WTC11 (cell line): ENCODE data around the gene CYP27B1. TPM values are rescaled to one million over a fixed set of nuclear protein-coding genes. Genes with fewer than 3 reads are reported as not detected.

Source experiments
- ATAC-seq: fragments of 200-7000 bp; cut with Tn5 transposase; 2 replicates; pipeline ENCODE4 v1.10.0; 2021; ENCODE audit warnings: mild to moderate bottlenecking, moderate library complexity
- CTCF ChIA-PET: fragments of 300-600 bp; sonication (Branson Sonifier 250); formaldehyde crosslinking; loops from one replicate; lab custom pipeline; 2021; ENCODE audit warnings: antibody characterized with exemption; lab: Charles Lee
- POLR2A ChIA-PET: fragments of 350-600 bp; sonication (Branson Sonifier 250); formaldehyde crosslinking; loops from one replicate; lab custom pipeline; 2021; ENCODE audit warnings: antibody characterized with exemption; lab: Charles Lee
- DNase-seq: peaks from one replicate; pipeline ENCODE4 v3.0.0; 2021; ENCODE audit warnings: low spot score
- H3K27ac Mint-ChIP-seq: 2 replicates; pipeline ENCODE4 v1.8.0; 2021; ENCODE audit warnings: mixed read lengths
- H3K27me3 Mint-ChIP-seq: 2 replicates; pipeline ENCODE4 v1.8.0; 2021; ENCODE audit warnings: low read depth, mild to moderate bottlenecking, moderate library complexity, mixed read lengths
- H3K36me3 Mint-ChIP-seq: 2 replicates; pipeline ENCODE4 v1.8.0; 2021; ENCODE audit warnings: mixed read lengths
- H3K4me1 Mint-ChIP-seq: 2 replicates; pipeline ENCODE4 v1.8.0; 2022; ENCODE audit warnings: mixed read lengths
- H3K4me3 Mint-ChIP-seq: 2 replicates; pipeline ENCODE4 v1.8.0; 2021; ENCODE audit warnings: mild to moderate bottlenecking, moderate library complexity, mixed read lengths
- H3K9me3 Mint-ChIP-seq: 2 replicates; pipeline ENCODE4 v1.8.0; 2021; ENCODE audit warnings: mixed read lengths
- ETV6 ChIP-seq: sonication (generic); formaldehyde crosslinking; IDR thresholded peaks from 2 replicates; pipeline ENCODE4 v1.8.1; 2022; ENCODE audit warnings: mild to moderate bottlenecking, missing genetic modification reagents
- JAZF1 ChIP-seq: fragments of 250-450 bp; sonication (Bioruptor Pico); IDR thresholded peaks from 2 replicates; pipeline ENCODE4 v1.9.0; 2021; ENCODE audit warnings: moderate library complexity, mild to moderate bottlenecking, inconsistent platforms
- OVOL2 ChIP-seq: fragments of 250-450 bp; sonication (Bioruptor Pico); IDR thresholded peaks from 2 replicates; pipeline ENCODE4 v1.9.0; 2021; ENCODE audit warnings: mild to moderate bottlenecking, borderline replicate concordance
- PRRX2 ChIP-seq: fragments of 250-450 bp; sonication (Bioruptor Pico); IDR thresholded peaks from 2 replicates; pipeline ENCODE4 v1.8.0; 2021; ENCODE audit warnings: mild to moderate bottlenecking
- RORB ChIP-seq: fragments of 250-450 bp; sonication (Bioruptor Pico); IDR thresholded peaks from 2 replicates; pipeline ENCODE4 v1.9.0; 2021; ENCODE audit warnings: mild to moderate bottlenecking
- SP1 ChIP-seq: sonication (generic); formaldehyde crosslinking; conservative IDR thresholded peaks from 2 replicates; pipeline ENCODE4 v1.8.1; 2022; ENCODE audit warnings: missing genetic modification reagents
- TEAD1 ChIP-seq: sonication (generic); formaldehyde crosslinking; IDR thresholded peaks from 2 replicates; pipeline ENCODE4 v1.8.0; 2022; ENCODE audit warnings: mild to moderate bottlenecking, missing genetic modification reagents
- TEAD4 ChIP-seq: sonication (generic); formaldehyde crosslinking; IDR thresholded peaks from 2 replicates; pipeline ENCODE4 v1.8.0; 2022; ENCODE audit warnings: mild to moderate bottlenecking, missing genetic modification reagents
- ZNF121 ChIP-seq: sonication (generic); formaldehyde crosslinking; IDR thresholded peaks from 2 replicates; pipeline ENCODE4 v1.8.0; 2023; ENCODE audit warnings: missing genetic modification reagents
- total RNA-seq: library from RNA; stranded (reverse); gene quantifications from 3 replicates; pipeline ENCODE4 v1.2.3, GENCODE V29; 2021
- TF ChIP-seq, protein P1 (sequence below): fragments of 200-600 bp; IDR thresholded peaks from 2 replicates; pipeline ENCODE4 v1.8.0; 2022; ENCODE audit warnings: antibody characterized with exemption
- TF ChIP-seq, protein P2 (sequence below): sonication (generic); formaldehyde crosslinking; IDR thresholded peaks from 2 replicates; pipeline ENCODE4 v1.8.0; 2022; ENCODE audit warnings: mild to moderate bottlenecking, missing genetic modification reagents
- TF ChIP-seq, protein P3 (sequence below): sonication (generic); formaldehyde crosslinking; IDR thresholded peaks from 2 replicates; pipeline ENCODE4 v1.8.0; 2022; ENCODE audit warnings: mild to moderate bottlenecking, missing genetic modification reagents
- TF ChIP-seq, protein P4 (sequence below): sonication (generic); formaldehyde crosslinking; IDR thresholded peaks from 2 replicates; pipeline ENCODE4 v1.8.1; 2022; ENCODE audit warnings: mild to moderate bottlenecking, missing genetic modification reagents, moderate library complexity, borderline replicate concordance
- TF ChIP-seq, protein P5 (sequence below): sonication (generic); formaldehyde crosslinking; IDR thresholded peaks from 2 replicates; pipeline ENCODE4 v1.8.1; 2022; ENCODE audit warnings: low read depth, missing genetic modification reagents, borderline replicate concordance
- TF ChIP-seq, protein P6 (sequence below): sonication (generic); formaldehyde crosslinking; IDR thresholded peaks from 2 replicates; pipeline ENCODE4 v1.8.1; 2023; ENCODE audit warnings: mild to moderate bottlenecking, missing genetic modification reagents, borderline replicate concordance

CYP27B1 gene
- total RNA-seq, 1 experiment from 2014 or later, result 2.1 TPM

DNA sequence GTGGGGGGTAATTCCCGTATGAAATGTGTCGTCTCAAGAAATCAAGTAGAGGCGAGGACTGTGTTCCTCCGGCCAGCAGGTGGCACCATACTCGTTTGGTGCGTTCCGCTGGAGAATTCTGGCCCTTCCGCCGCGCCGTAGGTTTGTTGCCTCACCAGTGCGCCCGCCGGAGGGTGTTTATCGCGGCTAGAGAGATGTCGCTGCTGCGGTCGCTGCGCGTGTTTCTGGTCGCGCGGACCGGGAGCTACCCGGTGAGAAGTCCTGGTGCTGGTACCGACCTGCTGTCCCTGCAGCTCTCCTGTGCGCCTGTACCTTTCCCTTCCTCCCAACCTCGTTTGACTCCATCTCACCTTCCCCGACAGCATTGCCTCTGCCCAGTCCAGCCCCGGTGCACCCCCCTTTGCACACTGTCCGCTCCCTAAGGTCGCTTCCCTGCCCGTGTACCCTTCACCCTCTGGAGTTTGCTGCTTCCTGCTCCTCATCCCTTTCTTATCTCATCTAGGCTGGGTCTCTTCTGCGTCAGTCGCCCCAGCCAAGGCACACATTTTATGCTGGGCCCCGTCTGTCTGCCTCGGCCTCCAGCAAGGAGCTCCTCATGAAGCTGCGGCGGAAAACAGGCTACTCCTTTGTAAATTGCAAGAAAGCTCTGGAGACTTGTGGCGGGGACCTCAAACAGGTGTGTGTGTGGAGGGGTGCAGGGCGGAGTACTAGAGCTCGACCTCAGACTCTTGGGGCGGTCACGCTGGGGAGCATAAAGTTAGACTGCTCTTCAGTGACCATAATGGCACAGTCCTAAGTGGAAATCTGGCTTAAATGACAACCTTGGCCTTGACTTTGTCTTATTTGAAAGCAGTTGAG lies 16.0 kb upstream of the CYP27B1 start, which contains the start of gene TSFM (continued):
- TF ChIP-seq, protein P1, sequence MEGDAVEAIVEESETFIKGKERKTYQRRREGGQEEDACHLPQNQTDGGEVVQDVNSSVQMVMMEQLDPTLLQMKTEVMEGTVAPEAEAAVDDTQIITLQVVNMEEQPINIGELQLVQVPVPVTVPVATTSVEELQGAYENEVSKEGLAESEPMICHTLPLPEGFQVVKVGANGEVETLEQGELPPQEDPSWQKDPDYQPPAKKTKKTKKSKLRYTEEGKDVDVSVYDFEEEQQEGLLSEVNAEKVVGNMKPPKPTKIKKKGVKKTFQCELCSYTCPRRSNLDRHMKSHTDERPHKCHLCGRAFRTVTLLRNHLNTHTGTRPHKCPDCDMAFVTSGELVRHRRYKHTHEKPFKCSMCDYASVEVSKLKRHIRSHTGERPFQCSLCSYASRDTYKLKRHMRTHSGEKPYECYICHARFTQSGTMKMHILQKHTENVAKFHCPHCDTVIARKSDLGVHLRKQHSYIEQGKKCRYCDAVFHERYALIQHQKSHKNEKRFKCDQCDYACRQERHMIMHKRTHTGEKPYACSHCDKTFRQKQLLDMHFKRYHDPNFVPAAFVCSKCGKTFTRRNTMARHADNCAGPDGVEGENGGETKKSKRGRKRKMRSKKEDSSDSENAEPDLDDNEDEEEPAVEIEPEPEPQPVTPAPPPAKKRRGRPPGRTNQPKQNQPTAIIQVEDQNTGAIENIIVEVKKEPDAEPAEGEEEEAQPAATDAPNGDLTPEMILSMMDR, result peak; percentile 77
- TF ChIP-seq TEAD4 (CRISPR knock-in tag) (0 out of 2 replicates have a peak, but pooled peaks have one; percentile 46), ZNF121 (CRISPR knock-in tag) (no peak), SP1 (CRISPR knock-in tag) (peak; percentile 89), ETV6 (CRISPR knock-in tag) (peak; percentile 94), TEAD1 (CRISPR knock-in tag) (peak; percentile 86), JAZF1 (CRISPR knock-in tag) (no peak), RORB (CRISPR knock-in tag) (no peak), OVOL2 (CRISPR knock-in tag) (no peak)
- TF ChIP-seq, protein P2, sequence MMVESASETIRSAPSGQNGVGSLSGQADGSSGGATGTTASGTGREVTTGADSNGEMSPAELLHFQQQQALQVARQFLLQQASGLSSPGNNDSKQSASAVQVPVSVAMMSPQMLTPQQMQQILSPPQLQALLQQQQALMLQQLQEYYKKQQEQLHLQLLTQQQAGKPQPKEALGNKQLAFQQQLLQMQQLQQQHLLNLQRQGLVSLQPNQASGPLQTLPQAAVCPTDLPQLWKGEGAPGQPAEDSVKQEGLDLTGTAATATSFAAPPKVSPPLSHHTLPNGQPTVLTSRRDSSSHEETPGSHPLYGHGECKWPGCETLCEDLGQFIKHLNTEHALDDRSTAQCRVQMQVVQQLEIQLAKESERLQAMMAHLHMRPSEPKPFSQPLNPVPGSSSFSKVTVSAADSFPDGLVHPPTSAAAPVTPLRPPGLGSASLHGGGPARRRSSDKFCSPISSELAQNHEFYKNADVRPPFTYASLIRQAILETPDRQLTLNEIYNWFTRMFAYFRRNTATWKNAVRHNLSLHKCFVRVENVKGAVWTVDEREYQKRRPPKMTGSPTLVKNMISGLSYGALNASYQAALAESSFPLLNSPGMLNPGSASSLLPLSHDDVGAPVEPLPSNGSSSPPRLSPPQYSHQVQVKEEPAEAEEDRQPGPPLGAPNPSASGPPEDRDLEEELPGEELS (CRISPR knock-in tag), result peak; percentile 76; the same call in 1 of the 2 replicates
- TF ChIP-seq, protein P3, sequence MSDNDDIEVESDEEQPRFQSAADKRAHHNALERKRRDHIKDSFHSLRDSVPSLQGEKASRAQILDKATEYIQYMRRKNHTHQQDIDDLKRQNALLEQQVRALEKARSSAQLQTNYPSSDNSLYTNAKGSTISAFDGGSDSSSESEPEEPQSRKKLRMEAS (CRISPR knock-in tag), result peak; percentile 83
- TF ChIP-seq, protein P4, sequence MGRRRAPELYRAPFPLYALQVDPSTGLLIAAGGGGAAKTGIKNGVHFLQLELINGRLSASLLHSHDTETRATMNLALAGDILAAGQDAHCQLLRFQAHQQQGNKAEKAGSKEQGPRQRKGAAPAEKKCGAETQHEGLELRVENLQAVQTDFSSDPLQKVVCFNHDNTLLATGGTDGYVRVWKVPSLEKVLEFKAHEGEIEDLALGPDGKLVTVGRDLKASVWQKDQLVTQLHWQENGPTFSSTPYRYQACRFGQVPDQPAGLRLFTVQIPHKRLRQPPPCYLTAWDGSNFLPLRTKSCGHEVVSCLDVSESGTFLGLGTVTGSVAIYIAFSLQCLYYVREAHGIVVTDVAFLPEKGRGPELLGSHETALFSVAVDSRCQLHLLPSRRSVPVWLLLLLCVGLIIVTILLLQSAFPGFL (CRISPR knock-in tag), result 0 out of 2 replicates have a peak, but pooled peaks have one; percentile 24

DNA sequence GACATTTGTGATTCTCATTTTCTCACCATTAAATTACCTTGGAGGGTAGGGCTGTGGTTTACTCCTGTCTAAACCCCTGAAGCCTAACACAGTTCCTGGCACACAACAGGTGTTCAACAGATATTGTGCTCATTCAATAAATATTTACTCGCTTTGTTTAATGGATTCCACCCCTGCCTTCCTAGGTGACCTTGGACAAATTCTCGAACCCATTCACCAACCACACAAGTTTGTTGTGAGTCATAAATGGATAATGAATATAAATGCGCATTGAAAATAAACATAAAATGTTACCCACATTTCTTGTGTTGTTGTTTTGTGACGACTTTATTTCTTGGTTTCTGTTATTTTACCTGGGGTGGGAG lies 15.3 kb upstream of the CYP27B1 start:
- Mint-ChIP-seq H3K9me3 (no peaks in the 10 kb centered on the region), H3K27me3 (no peaks in the 10 kb centered on the region), H3K36me3 (peaks cover 22% of the 10 kb centered on the region), H3K4me3 (peak overlapping the region; percentile 100)
- CTCF ChIA-PET, result interaction anchor here (1.0 to 2.8 kb wide), 5 partner anchors 18 to 119 kb away, joined by 3 to 17 read pairs (median 3); no protein-coding TSS in a partner anchor
- no peak for DNase-seq
- POLR2A ChIA-PET, result interaction anchor here (0.9 kb wide), 1 partner anchor 55 kb away, joined by 4 read pairs; no protein-coding TSS in a partner anchor
- TF ChIP-seq, protein P5, sequence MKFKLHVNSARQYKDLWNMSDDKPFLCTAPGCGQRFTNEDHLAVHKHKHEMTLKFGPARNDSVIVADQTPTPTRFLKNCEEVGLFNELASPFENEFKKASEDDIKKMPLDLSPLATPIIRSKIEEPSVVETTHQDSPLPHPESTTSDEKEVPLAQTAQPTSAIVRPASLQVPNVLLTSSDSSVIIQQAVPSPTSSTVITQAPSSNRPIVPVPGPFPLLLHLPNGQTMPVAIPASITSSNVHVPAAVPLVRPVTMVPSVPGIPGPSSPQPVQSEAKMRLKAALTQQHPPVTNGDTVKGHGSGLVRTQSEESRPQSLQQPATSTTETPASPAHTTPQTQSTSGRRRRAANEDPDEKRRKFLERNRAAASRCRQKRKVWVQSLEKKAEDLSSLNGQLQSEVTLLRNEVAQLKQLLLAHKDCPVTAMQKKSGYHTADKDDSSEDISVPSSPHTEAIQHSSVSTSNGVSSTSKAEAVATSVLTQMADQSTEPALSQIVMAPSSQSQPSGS (CRISPR knock-in tag), result no peak
- TF ChIP-seq, protein P4 (CRISPR knock-in tag), result no peak
- TF ChIP-seq, protein P6, sequence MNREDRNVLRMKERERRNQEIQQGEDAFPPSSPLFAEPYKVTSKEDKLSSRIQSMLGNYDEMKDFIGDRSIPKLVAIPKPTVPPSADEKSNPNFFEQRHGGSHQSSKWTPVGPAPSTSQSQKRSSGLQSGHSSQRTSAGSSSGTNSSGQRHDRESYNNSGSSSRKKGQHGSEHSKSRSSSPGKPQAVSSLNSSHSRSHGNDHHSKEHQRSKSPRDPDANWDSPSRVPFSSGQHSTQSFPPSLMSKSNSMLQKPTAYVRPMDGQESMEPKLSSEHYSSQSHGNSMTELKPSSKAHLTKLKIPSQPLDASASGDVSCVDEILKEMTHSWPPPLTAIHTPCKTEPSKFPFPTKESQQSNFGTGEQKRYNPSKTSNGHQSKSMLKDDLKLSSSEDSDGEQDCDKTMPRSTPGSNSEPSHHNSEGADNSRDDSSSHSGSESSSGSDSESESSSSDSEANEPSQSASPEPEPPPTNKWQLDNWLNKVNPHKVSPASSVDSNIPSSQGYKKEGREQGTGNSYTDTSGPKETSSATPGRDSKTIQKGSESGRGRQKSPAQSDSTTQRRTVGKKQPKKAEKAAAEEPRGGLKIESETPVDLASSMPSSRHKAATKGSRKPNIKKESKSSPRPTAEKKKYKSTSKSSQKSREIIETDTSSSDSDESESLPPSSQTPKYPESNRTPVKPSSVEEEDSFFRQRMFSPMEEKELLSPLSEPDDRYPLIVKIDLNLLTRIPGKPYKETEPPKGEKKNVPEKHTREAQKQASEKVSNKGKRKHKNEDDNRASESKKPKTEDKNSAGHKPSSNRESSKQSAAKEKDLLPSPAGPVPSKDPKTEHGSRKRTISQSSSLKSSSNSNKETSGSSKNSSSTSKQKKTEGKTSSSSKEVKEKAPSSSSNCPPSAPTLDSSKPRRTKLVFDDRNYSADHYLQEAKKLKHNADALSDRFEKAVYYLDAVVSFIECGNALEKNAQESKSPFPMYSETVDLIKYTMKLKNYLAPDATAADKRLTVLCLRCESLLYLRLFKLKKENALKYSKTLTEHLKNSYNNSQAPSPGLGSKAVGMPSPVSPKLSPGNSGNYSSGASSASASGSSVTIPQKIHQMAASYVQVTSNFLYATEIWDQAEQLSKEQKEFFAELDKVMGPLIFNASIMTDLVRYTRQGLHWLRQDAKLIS (CRISPR knock-in tag), result no peak
- no peak for TF ChIP-seq PRRX2 (CRISPR knock-in tag)
- TF ChIP-seq JAZF1 (CRISPR knock-in tag), result no peak
- TF ChIP-seq, all 79 proteins: peak for 0
- peaks cover 4% of the 10 kb centered on the region; the same call in 1 of the 2 replicates for H3K4me1 Mint-ChIP-seq
- ATAC-seq, result no peak
- no peak overlapping the region for H3K27ac Mint-ChIP-seq
